Measurements from ENCODE around the gene ZNF331.
A peak's percentile ranks its signal among the peaks of the same experiment; 100 is the strongest.

The ZNF331 gene

DNA sequence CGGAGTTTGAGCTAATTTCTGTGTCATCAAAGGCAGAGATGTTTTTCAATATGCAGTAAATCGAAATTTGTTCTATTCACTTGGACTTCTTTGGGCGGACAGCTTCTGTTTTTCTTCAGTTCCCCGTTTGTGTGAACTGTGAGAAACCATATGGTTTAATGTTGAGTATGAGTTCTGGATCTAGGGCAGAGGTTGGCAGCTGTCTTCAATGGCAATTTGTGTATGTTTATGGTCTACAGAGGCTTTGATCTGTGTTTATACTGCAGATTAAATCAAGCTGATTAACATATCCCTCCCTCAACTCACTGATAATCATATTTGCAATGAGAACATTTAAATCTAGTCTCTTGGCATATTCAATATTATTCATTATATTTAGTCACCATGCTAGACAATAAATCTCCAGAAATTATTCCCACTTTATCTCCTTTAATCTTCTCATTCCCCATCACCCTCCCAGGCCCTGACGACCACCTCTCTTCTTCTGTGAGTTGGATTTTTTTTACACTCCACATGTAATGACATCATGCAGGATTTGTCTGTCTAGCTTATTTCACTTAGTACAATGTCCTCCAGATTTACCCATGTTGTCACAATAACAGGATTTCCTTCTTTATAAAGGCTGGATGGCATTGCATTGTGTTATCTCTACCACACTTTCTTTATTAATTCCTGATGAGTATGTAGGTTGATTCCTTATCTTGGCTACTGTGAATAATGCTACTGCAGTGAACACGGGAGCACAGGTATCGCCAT is 9.0 kb downstream of the ZNF331 start:
- peaks cover 35% of the 10 kb centered on the region for H3K4me1 ChIP-seq (ENCODE audit: control insufficient read depth, insufficient read depth, low read length)
- H3K9me3 ChIP-seq (ENCODE audit: control insufficient read depth, low read length) = no peaks in the 10 kb centered on the region
- no peaks in the 10 kb centered on the region for H3K27me3 ChIP-seq (replicated peaks; ENCODE audit: control insufficient read depth, insufficient read depth, low read length)
- no peak overlapping the region for H3K4me3 ChIP-seq (ENCODE audit: low read length)
- peak overlapping the region; percentile 33 for H3K9ac ChIP-seq (ENCODE audit: low read length)
- H3K36me3 ChIP-seq (ENCODE audit: control insufficient read depth, insufficient read depth, low read length, severe bottlenecking) = peaks cover 11% of the 10 kb centered on the region
- no peak for DNase-seq (ENCODE audit: low read depth)

DNA sequence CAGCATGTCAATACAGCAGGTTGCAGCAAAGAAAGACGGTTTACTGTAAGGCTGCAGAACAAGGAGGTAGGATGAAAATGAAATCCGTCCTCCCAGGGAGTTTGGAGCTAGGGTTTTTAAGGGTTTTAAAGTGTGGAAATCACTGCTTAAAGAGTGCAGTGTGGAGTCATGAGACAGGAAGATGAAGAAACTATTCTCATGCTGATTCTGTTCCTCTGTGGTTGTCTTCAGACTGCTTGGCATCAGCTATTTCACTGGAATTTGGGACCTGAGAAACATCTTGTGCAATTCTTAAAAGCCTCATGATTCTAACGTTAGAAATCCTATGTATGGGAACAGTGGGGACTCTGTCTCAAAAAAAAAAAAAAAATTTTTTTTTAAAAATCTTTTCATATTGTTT is 11.4 kb downstream of the ZNF331 start:
- H3K36me3 ChIP-seq (ENCODE audit: control insufficient read depth, insufficient read depth, low read length, severe bottlenecking) = no peaks in the 10 kb centered on the region
- H3K9ac ChIP-seq (ENCODE audit: low read length) = peak overlapping the region; percentile 80
- DNase-seq (ENCODE audit: low read depth) = peak; percentile 90
- peak overlapping the region; percentile 61 for H3K4me3 ChIP-seq (ENCODE audit: low read length)
- H3K27me3 ChIP-seq (replicated peaks; ENCODE audit: control insufficient read depth, insufficient read depth, low read length) = no peaks in the 10 kb centered on the region
- H3K4me1 ChIP-seq (ENCODE audit: control insufficient read depth, insufficient read depth, low read length) = peaks cover 43% of the 10 kb centered on the region
- H3K9me3 ChIP-seq (ENCODE audit: control insufficient read depth, low read length) = no peaks in the 10 kb centered on the region

DNA sequence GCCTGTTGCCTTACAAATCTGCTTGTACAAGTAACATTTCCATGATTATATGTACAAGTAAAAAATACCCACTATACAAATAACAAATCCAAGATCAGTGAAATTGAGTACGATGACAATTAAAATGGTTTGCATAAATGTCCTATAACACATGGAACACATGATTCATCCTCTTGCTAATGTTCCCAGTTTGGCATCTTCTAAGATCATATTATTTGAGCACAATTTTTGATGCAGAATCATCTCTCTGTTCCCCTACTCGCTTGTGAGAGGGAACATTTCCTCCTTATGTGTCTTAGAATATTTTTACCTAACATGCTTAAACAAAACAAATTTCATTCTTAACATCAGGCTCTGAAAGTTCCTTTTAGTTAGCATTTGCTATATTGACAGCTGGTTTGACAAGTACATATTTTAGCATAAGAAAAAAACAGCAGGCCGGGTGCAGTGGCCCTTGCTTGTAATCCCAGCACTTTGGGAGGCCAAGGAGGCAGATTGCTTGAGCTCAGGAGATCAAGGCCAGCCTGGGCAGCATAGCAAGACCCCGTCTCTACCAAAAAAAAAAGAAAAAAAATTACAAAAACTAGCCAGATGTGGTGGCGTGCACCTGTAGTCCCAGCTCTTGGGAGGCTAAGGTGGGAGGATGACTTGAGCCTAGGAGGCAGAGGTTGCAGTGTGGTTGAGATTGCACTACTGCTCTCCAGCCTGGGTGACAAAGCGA is 14.2 kb downstream of the ZNF331 start:
- Histone ChIP-seq H3K9me3 (ENCODE audit: control insufficient read depth, low read length) (no peaks in the 10 kb centered on the region), H3K36me3 (ENCODE audit: control insufficient read depth, insufficient read depth, low read length, severe bottlenecking) (peaks cover 2% of the 10 kb centered on the region), H3K4me1 (ENCODE audit: control insufficient read depth, insufficient read depth, low read length) (peaks cover 29% of the 10 kb centered on the region), H3K9ac (ENCODE audit: low read length) (peak overlapping the region; percentile 42), H3K4me3 (ENCODE audit: low read length) (no peak overlapping the region), H3K27me3 (replicated peaks; ENCODE audit: control insufficient read depth, insufficient read depth, low read length) (no peaks in the 10 kb centered on the region)
- peak; percentile 30 for DNase-seq (ENCODE audit: low read depth)

DNA sequence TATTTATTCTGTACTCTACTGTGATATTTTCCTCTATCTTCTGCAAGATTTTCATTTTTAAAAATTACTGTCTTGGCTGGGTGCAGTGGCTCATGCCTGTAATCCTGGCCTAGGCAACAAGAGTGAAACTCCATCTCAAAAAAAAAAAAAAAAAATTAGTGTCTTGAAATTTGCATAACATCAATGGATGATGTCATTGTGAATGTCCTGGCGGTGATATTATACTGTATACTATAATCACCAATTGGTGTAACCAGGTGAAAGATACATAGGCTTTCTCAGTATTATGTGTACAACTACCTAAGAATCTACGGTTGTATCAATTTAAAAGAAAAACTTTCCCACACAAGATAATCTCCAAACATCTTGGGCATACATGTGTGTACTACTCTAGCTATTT is 15.2 kb downstream of the ZNF331 start:
- Histone ChIP-seq H3K9me3 (ENCODE audit: control insufficient read depth, low read length) (no peaks in the 10 kb centered on the region), H3K27me3 (replicated peaks; ENCODE audit: control insufficient read depth, insufficient read depth, low read length) (no peaks in the 10 kb centered on the region)

DNA sequence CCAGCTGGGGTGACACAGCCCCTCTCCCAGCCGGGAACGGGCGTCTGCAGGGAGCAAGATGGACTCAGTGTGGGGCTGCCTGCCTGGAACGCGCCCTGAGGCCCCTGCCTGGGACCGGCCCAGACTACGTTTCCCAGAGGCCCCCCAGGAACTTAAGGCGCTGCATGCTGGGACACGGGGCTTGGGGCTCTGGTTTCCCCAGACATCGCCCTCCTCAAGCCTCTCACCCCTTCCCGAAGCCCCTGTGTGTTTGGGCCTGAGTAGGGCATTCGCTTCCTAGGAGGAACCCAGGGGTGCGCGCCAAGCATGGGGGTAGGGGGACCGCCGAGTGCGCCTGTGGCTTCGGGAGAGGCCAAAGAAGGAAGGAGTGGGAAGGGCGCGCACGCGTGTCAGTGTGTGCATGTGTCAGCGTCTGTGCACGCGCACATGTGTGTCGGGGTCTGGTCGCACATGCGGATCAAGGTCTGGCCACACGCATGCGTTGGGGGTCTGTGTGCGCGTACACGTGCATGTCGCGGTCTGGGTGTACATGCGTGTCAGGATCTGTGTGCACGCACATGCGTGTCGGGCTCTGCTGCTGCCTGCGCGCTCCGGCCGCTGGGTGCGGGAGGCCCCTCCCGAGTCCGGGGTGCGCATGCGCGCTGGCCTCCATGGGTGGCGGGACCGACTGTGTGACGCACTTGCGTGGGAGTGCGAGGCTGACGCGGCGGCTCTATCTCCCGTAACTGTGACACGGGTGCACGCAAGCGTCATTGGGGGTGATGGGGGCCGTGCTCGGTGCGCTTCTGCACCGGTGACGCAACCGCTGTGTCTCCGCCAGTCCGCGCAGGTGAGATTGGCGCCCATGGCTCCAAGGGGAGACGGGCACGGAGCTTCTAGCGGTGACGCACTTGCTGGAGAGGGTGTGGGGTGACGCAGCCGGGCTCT is 16.2 kb downstream of the ZNF331 start:
- DNase-seq (ENCODE audit: low read depth) = peak; percentile 90
- peak overlapping the region; percentile 79 for H3K9ac ChIP-seq (ENCODE audit: low read length)
- no peaks in the 10 kb centered on the region for H3K9me3 ChIP-seq (ENCODE audit: control insufficient read depth, low read length)
- peaks cover 19% of the 10 kb centered on the region for H3K4me1 ChIP-seq (ENCODE audit: control insufficient read depth, insufficient read depth, low read length)
- H3K36me3 ChIP-seq (ENCODE audit: control insufficient read depth, insufficient read depth, low read length, severe bottlenecking) = peaks cover 13% of the 10 kb centered on the region
- H3K27me3 ChIP-seq (replicated peaks; ENCODE audit: control insufficient read depth, insufficient read depth, low read length) = no peaks in the 10 kb centered on the region
- peak overlapping the region; percentile 81 for H3K4me3 ChIP-seq (ENCODE audit: low read length)

More for the DNA sequence above, 15.2 kb downstream of the ZNF331 start:
- Histone ChIP-seq H3K4me3 (ENCODE audit: low read length) (no peak overlapping the region), H3K36me3 (ENCODE audit: control insufficient read depth, insufficient read depth, low read length, severe bottlenecking) (peaks cover 5% of the 10 kb centered on the region), H3K4me1 (ENCODE audit: control insufficient read depth, insufficient read depth, low read length) (peaks cover 28% of the 10 kb centered on the region), H3K9ac (ENCODE audit: low read length) (peak overlapping the region; percentile 79)
- no peak for DNase-seq (ENCODE audit: low read depth)

DNA sequence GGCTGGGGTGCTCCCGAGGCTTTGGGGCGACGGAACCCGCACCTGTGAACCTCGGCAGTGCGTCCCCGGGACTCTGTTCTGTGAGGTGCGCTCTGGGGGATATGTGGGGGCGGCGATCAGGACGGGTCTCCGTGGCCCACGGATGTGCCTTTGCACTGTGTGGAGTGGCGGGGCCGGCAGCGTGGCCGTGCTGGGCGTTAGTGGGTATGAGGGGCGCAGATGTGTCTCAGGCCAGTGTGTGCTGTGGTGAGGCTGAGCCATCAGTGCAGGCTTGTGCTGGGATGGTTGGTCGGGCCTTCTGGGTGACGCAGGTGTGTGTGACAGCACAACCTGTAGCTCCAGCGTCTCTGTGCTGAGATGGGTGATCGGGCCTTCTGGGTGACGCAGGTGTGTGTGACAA is 16.9 kb downstream of the ZNF331 start:
- Histone ChIP-seq H3K4me3 (ENCODE audit: low read length) (peak overlapping the region; percentile 81), H3K9me3 (ENCODE audit: control insufficient read depth, low read length) (no peaks in the 10 kb centered on the region), H3K4me1 (ENCODE audit: control insufficient read depth, insufficient read depth, low read length) (peaks cover 15% of the 10 kb centered on the region), H3K9ac (ENCODE audit: low read length) (peak overlapping the region; percentile 79), H3K27me3 (replicated peaks; ENCODE audit: control insufficient read depth, insufficient read depth, low read length) (no peaks in the 10 kb centered on the region), H3K36me3 (ENCODE audit: control insufficient read depth, insufficient read depth, low read length, severe bottlenecking) (peaks cover 20% of the 10 kb centered on the region)
- DNase-seq (ENCODE audit: low read depth) = no peak

DNA sequence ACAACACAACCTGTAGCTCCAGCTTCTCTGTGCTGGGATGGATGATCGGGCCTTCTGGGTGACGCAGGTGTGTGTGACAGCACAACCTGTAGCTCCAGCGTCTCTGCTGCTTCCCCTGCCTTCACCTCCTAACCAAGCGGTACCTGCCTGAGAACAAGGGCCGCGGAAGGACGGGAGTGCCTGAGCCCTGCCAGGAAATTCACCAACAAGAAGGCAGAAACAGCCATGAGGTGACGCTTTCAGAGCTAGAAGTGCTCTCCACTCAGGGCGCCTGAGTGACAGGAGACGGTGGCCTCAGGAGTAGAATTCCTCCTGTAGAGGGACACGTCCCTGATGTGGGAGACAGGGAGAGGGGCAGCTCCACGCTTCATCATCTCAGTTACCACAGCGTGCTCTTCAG is 17.4 kb downstream of the ZNF331 start:
- Histone ChIP-seq H3K4me1 (ENCODE audit: control insufficient read depth, insufficient read depth, low read length) (peaks cover 11% of the 10 kb centered on the region), H3K9ac (ENCODE audit: low read length) (no peak overlapping the region), H3K27me3 (replicated peaks; ENCODE audit: control insufficient read depth, insufficient read depth, low read length) (no peaks in the 10 kb centered on the region), H3K4me3 (ENCODE audit: low read length) (peak overlapping the region; percentile 81), H3K9me3 (ENCODE audit: control insufficient read depth, low read length) (no peaks in the 10 kb centered on the region), H3K36me3 (ENCODE audit: control insufficient read depth, insufficient read depth, low read length, severe bottlenecking) (peaks cover 26% of the 10 kb centered on the region)
- no peak for DNase-seq (ENCODE audit: low read depth)

DNA sequence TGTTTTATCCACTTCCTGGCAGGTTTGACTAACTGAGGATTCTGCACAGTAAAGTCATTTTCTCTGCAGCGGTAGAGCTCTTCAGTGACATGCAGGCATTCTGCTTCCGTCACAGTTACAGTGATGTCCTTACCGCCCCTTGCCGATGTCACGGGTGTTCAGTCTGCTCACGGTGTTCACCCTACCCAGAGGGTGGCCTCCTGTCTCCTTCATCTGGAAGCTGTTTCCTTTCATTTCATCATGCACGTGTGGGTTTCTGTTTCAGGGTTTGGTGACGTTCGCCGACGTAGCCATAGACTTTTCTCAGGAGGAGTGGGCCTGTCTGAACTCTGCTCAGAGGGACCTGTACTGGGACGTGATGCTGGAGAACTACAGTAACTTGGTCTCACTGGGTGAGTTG is 33.4 kb downstream of the ZNF331 start:
- H3K9ac ChIP-seq (ENCODE audit: low read length) = no peak overlapping the region
- DNase-seq (ENCODE audit: low read depth) = no peak
- H3K4me3 ChIP-seq (ENCODE audit: low read length) = no peak overlapping the region
- H3K9me3 ChIP-seq (ENCODE audit: control insufficient read depth, low read length) = peaks cover 32% of the 10 kb centered on the region
- no peaks in the 10 kb centered on the region for H3K27me3 ChIP-seq (replicated peaks; ENCODE audit: control insufficient read depth, insufficient read depth, low read length)
- no peaks in the 10 kb centered on the region for H3K4me1 ChIP-seq (ENCODE audit: control insufficient read depth, insufficient read depth, low read length)
- H3K36me3 ChIP-seq (ENCODE audit: control insufficient read depth, insufficient read depth, low read length, severe bottlenecking) = peaks cover 60% of the 10 kb centered on the region

DNA sequence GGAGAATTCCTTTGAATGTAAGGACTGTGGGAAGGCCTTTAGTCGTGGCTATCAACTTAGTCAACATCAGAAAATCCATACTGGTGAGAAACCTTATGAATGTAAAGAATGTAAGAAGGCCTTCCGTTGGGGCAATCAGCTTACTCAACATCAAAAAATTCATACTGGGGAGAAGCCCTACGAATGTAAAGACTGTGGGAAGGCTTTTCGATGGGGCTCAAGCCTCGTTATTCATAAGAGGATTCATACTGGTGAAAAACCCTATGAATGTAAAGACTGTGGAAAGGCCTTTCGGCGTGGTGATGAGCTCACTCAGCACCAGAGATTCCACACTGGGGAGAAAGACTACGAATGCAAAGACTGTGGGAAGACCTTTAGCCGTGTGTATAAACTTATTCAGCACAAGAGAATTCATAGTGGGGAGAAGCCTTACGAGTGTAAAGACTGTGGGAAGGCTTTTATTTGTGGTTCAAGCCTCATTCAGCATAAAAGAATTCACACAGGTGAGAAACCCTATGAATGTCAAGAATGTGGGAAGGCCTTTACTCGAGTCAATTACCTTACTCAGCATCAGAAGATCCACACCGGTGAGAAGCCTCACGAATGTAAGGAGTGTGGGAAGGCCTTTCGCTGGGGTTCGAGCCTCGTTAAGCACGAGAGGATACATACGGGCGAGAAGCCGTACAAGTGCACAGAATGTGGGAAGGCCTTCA is 39.2 kb downstream of the ZNF331 start:
- Histone ChIP-seq H3K9me3 (ENCODE audit: control insufficient read depth, low read length) (peaks cover 73% of the 10 kb centered on the region), H3K4me1 (ENCODE audit: control insufficient read depth, insufficient read depth, low read length) (no peaks in the 10 kb centered on the region), H3K9ac (ENCODE audit: low read length) (no peak overlapping the region), H3K4me3 (ENCODE audit: low read length) (peak overlapping the region; percentile 61), H3K36me3 (ENCODE audit: control insufficient read depth, insufficient read depth, low read length, severe bottlenecking) (peaks cover 75% of the 10 kb centered on the region), H3K27me3 (replicated peaks; ENCODE audit: control insufficient read depth, insufficient read depth, low read length) (no peaks in the 10 kb centered on the region)
- DNase-seq (ENCODE audit: low read depth) = no peak

DNA sequence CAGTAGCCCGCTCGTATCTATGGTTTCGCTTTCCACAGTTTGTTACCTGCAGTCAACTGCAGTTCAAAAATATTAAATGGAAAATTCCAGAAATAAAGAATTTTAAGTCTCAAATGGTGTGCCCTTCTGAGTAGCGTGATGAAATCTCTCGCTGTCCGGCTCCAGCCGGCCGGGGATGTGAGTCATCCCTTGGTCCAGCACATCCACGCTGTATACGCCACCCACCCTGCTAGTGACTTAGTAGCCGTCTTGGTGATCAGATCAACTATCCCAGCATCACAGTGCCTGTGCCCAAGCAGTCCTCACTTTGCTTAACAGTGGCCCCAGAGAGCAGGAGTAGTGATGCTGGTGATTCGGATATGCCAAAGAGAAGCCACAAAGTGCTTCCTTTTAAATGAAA is 40.0 kb downstream of the ZNF331 start:
- Histone ChIP-seq H3K36me3 (ENCODE audit: control insufficient read depth, insufficient read depth, low read length, severe bottlenecking) (peaks cover 68% of the 10 kb centered on the region), H3K4me3 (ENCODE audit: low read length) (peak overlapping the region; percentile 61)
- no peak for DNase-seq (ENCODE audit: low read depth)

More for the DNA sequence above, 40.0 kb downstream of the ZNF331 start:
- H3K27me3 ChIP-seq (replicated peaks; ENCODE audit: control insufficient read depth, insufficient read depth, low read length) = no peaks in the 10 kb centered on the region
- no peak overlapping the region for H3K9ac ChIP-seq (ENCODE audit: low read length)
- H3K9me3 ChIP-seq (ENCODE audit: control insufficient read depth, low read length) = peaks cover 73% of the 10 kb centered on the region
- H3K4me1 ChIP-seq (ENCODE audit: control insufficient read depth, insufficient read depth, low read length) = no peaks in the 10 kb centered on the region
